ENCODE measurements around the gene ADCY2.

Gene ADCY2

DNA sequence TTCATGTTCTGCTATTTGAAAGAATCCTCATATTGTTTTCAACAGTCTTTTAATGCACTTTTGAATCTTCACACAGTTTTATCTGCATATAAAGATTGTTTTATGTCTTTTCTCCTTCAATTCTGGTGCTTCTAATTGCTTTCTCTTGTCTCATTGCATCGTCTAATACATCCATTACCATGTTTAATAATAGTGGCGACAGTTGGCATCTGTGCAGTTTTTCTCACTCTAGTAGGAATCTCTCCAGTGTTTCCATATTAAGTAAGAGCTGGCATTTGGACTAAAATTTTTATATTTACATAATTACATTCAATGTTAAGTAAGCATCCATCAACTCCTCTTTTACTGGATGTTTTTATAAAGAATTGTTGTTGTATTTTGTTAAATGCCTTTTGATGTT, 49.9 kb downstream of the ADCY2 start:
- ATAC-seq, result no peak

GRCh38 chr5:7446913-7447312, 51.0 kb downstream of the ADCY2 start:
- ATAC-seq, result no peak

DNA sequence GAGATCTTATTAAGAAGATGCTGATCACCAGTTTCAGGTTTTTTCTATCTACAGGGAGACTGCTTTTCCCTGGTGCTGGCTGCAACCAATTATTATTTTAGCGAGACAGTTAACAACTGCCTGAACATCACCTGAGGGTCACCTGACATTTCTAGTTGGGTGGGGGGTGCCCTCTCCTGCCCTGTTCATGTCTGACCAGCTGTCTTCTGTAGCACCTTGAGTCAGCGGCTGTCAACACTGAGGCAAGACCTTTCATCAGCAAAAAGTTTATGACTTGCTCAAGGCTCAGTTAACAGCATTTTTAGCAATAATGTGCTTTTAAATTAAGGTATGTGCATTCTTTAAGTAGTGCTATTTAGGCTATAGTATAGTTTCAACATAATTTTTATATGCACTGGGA, 58.0 kb downstream of the ADCY2 start:
- ATAC-seq, result no peak

DNA sequence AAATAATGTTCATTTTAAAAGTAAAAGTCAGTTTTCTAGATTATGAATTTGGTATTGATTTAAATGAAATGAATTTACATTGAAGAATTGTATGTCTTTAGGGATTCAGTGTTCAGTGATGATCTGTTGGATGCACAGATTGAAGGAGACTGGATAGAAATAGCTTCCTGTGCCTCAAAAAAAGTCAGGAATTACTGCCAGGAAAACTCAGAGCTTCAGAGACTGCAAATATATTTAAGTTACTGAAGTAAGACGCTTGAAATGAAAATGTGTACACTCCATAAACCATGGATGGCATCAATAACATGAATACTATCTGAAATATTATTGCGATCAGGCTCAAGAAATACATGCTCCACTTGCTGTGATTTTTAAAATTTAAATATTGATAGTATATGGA, 60.3 kb downstream of the ADCY2 start:
- no peak for ATAC-seq

DNA sequence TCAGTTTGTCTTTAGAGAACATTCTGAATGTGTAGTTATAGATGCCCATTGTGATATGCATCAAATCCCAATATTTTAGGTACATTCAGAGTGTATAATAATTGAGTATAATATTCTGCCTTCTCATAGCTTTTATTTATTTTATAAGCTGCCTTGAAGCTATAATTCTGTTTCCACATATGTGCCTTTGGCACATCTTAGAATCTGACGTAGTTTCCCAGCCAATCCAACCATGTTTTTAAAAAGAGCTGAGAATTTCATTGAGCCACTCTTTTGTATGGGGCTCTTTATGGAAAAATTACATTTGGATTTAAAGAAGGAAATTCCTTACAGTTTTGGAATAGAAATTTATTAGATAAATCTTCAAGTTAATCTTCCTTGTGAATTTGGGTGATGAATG, 65.4 kb downstream of the ADCY2 start:
- no peak for ATAC-seq

DNA sequence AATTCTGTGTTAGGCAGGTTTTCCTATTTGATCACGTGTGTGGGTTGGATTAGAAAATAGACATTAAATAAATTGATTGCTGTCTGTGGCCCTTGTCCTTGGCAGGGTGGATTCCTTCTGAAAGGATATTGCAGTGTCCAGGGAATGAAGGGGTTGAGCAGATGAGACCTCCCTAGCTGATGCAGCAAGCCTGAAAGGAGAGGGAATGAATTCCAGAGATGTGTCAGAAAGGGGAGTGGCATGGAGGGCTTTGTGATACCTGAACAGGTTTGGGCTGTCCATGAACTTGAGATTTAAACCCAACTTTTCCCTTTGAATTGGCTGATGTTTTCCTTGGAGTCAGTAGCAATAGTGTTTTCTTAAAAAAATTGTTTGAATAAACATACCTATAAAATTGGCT, 66.8 kb downstream of the ADCY2 start:
- no peak for ATAC-seq

- no peak for ATAC-seq
Observed at GRCh38 chr5:7464182-7464581, 68.2 kb downstream of the ADCY2 start.

GRCh38 chr5:7467179-7467578, 71.2 kb downstream of the ADCY2 start:
- ATAC-seq, result no peak

DNA sequence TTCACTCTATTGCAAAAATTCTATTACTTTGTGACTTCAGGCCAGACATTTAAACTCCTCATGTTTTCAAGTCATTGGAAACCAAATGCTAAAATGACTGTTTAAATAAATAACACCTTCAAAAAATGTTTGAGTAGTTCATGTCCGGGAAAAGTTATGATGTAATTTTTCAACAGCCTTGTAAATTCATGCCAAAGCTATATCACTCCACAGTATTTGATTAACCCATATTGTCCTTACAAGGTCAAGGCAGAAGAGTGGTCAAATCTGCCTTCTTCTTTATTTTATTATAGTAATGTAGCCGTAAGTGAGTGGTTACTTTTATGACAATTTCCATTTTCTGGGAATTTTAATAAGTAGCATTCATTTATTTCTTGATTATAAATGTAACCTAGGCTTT, 72.8 kb downstream of the ADCY2 start:
- no peak for ATAC-seq

- no peak for ATAC-seq
Observed at GRCh38 chr5:7471710-7472109, 75.8 kb downstream of the ADCY2 start.

- no peak for ATAC-seq
Observed at GRCh38 chr5:7473115-7473514, 77.2 kb downstream of the ADCY2 start.

- no peak for ATAC-seq
Observed at GRCh38 chr5:7473668-7474215, 77.8 kb downstream of the ADCY2 start.

- ATAC-seq, result no peak
Observed at GRCh38 chr5:7474821-7475403, 79.0 kb downstream of the ADCY2 start.

GRCh38 chr5:7478459-7478858, 82.5 kb downstream of the ADCY2 start:
- no peak for ATAC-seq

DNA sequence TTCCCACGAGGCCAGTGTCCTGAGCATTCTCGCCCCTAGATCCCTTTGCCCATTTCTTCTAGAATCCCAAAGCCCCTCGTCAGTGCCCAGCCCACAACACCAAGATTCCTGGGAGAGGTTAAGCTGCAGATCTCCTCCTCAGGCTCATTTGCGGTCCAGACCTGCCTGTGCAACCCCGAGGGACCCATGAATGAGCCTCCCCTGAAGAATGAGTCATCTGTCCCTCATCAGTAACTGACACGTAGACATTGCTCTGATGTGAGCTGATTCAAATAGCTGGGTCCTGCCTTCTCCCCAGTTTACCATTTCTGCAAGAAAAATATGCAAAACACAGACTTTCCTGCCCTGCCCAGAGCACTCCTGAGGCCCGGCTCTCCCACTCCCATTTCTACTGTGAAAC, 92.8 kb downstream of the ADCY2 start:
- ATAC-seq, result no peak

DNA sequence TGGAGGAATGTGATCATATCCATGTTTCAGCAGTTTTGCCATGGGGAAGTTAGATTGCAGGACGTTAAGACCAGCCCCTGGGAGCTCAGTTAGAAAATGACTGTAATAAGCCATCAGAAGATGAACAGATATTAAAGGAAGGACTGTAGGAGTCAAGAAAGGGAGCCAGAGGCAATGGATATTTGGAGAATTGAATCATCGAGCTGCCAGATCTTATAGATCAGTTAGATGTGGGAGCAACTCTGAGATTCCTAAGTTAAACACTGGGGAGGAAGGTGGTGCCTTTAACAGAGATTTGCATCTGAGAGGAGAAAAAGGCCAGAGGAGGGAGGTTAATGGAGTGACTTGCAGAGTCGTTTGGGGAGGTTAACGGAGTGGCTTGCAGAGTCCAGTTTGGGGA, 96.4 kb downstream of the ADCY2 start:
- no peak for ATAC-seq

- ATAC-seq, result no peak
Observed at GRCh38 chr5:7493081-7493480, 97.1 kb downstream of the ADCY2 start.

- no peak for ATAC-seq
Observed at GRCh38 chr5:7493622-7494021, 97.7 kb downstream of the ADCY2 start.

DNA sequence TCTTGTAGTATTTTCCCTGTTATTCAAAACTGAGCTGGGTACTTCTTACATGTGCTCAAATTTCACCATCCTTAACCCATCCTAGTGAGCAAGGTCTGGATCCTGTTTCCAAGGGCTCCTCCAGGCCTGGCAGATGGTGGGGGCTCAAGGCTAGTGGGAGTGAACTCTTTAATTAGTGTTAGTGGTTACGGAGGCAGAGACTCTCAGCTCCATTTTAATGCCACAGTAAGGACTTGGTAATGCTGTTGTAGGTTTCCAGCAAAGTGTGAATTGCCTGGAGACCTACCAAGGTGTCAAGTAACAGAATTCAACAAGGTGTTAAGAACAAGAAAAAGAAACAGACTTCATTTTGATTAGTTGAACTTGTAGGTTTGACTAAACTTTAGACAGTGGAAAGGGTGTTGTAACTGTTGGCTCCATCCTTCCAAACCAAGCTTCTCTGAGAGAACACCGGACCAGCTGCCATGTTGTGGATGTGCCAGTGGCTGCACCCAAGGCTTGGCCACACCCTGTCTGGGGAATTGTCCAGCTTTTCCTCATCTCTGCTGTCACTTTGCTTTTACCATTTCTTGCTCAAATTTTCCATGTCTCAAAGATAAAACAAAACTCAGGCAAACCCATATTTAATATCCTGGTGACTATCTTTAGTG, 98.7 kb downstream of the ADCY2 start:
- no peak for ATAC-seq

DNA sequence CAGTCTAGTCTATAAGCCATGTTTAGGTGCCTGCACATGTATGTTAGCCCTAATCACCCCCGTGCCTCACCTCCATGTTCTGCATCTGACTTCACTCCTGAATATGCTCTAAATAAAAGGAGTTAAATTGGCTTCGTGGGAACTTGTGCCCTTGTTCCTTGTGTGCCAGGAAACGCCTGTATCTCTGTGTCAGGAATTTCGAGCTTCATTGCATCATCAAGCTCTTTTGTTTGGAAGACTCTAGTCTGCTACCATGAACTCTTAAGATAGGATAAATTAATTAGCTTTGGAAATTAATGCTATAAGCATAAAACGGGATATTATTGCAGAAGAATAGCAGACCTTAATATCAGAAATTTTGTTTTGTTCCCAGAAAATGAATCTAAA, 99.2 kb downstream of the ADCY2 start:
- no peak for ATAC-seq

DNA sequence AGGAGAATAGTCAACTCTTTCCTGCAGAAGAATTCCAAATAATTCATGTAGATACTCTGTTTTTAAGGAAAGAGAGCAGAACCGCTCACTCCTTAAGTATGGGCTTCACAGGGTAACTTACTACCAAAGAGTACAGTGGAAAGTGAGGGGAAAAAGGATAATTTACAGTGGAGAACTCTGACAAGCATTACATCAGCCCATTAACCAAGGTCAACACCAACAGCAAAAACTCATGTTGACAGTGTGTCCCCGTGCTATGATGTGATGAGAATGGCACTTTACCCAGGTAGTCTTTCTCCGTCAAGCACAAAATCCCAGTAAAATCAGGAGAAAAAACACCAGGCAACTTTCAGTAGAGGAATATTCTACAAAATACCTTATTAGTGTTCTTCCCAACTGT, 104.3 kb downstream of the ADCY2 start:
- ATAC-seq, result no peak

DNA sequence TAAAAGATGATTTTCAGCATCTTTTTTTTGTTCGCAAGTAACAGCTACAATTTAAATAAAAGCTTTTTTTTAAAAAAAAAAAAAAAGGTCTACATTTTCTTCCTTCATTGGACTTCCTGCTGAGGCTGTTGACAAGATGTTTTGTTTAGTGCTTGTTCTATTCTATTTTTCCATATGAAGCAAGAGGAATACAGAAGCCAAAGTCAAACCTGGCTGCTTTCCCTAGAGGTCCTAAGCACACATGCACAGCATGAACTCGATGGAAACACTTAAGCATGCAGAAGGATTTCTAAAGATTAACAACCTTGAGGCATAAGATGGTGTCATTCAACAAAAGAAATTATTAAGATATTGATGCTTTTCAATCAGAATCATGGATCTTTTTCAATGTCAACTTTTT, 105.1 kb downstream of the ADCY2 start:
- no peak for ATAC-seq

GRCh38 chr5:7503564-7503963, 107.6 kb downstream of the ADCY2 start:
- ATAC-seq, result no peak

- ATAC-seq, result no peak
Observed at GRCh38 chr5:7515284-7515914, 119.5 kb downstream of the ADCY2 start.

Measured in activated CD4-positive, CD25-positive, alpha-beta regulatory T cell treated with anti-CD3 and anti-CD28 coated beads, Interleukin-2, amount 50 U/mL, for 24 hours (primary cell).